Naive thymus-derived CD4-positive, alpha-beta T cell (primary cell): ENCODE data around the gene ALPP. TPM values are rescaled to one million over a fixed set of nuclear protein-coding genes. Genes with fewer than 3 reads are reported as not detected.
"Not testable (repeated sequence)": the region's sequence is repeated elsewhere in the genome, so short reads cannot be mapped to it uniquely, and the experiment has no call there.

Experiments
- ATAC-seq: fragments of 150-1000 bp; cut with Tn5 transposase; 2 replicates; pipeline ENCODE4 v1.10.0; 2021; ENCODE audit warnings: mild to moderate bottlenecking, moderate library complexity
- CTCF ChIA-PET: fragments of 350-600 bp; sonication (Branson Sonifier 250); formaldehyde crosslinking; loops from one replicate; lab custom pipeline; 2021; ENCODE audit warnings: antibody characterized with exemption; lab: Charles Lee
- POLR2A ChIA-PET: fragments of 350-600 bp; sonication (Branson Sonifier 250); formaldehyde crosslinking; loops from one replicate; lab custom pipeline; 2021; ENCODE audit warnings: antibody characterized with exemption, inconsistent platforms; lab: Charles Lee
- DNase-seq, 9 donors: peaks; one replicate each; pipeline versions ENCODE4 v3.0.0 to v3.0.0-alpha.2; 2020 to 2022; ENCODE audit warnings: mixed read lengths in 1 of 9
- H3K27ac ChIP-seq: one replicate; pipeline ENCODE4 v1.7.0; 2013; ENCODE audit warnings: mild to moderate bottlenecking, low read depth, low read length, moderate library complexity
- H3K27me3 ChIP-seq, 2 donors: one replicate each; pipeline ENCODE4 v1.7.0; 2013; ENCODE audit warnings: low read length in 2 of 2, mild to moderate bottlenecking in 2 of 2, moderate library complexity in 2 of 2; ENCODE audit not compliant: control insufficient read depth in 2 of 2, insufficient read depth in 2 of 2
- H3K36me3 ChIP-seq, 3 experiments: 1 replicate in 2 of 3; 2 replicates in 1 of 3; pipeline ENCODE4 v1.7.0; 2013; ENCODE audit warnings: low read length in 3 of 3, mild to moderate bottlenecking in 3 of 3, moderate library complexity in 1 of 3; ENCODE audit not compliant: insufficient read depth in 3 of 3, control insufficient read depth in 2 of 3
- H3K4me1 ChIP-seq, 2 donors: one replicate each; pipeline ENCODE4 v1.7.0; 2013; ENCODE audit warnings: low read length in 2 of 2, mild to moderate bottlenecking in 2 of 2, moderate library complexity in 1 of 2; ENCODE audit not compliant: control insufficient read depth in 2 of 2, insufficient read depth in 2 of 2
- H3K4me3 ChIP-seq: 2 replicates; pipeline ENCODE4 v1.7.0; 2013; ENCODE audit warnings: mild to moderate bottlenecking, low read length
- H3K9me3 ChIP-seq, 3 experiments: 1 replicate in 2 of 3; 2 replicates in 1 of 3; pipeline ENCODE4 v1.7.0; 2013; ENCODE audit warnings: low read length in 3 of 3; ENCODE audit not compliant: control insufficient read depth in 2 of 3
- H3K27ac Mint-ChIP-seq, 9 donors: one replicate each; pipeline ENCODE4 v1.8.0; 2020 to 2022; ENCODE audit warnings: mixed read lengths in 9 of 9, mild to moderate bottlenecking in 8 of 9, moderate library complexity in 5 of 9, inconsistent platforms in 2 of 9
- H3K27me3 Mint-ChIP-seq, 5 donors: one replicate each; pipeline ENCODE4 v1.8.0; 2021 to 2022; ENCODE audit warnings: mixed read lengths in 5 of 5, mild to moderate bottlenecking in 1 of 5
- H3K36me3 Mint-ChIP-seq, 5 donors: one replicate each; pipeline ENCODE4 v1.8.0; 2020 to 2022; ENCODE audit warnings: mixed read lengths in 5 of 5, mild to moderate bottlenecking in 3 of 5, inconsistent platforms in 1 of 5
- H3K4me1 Mint-ChIP-seq, 7 donors: one replicate each; pipeline ENCODE4 v1.8.0; 2020 to 2022; ENCODE audit warnings: mixed read lengths in 7 of 7, mild to moderate bottlenecking in 3 of 7, inconsistent platforms in 1 of 7
- H3K4me3 Mint-ChIP-seq, 10 donors: one replicate each; pipeline ENCODE4 v1.8.0; 2020 to 2022; ENCODE audit warnings: mild to moderate bottlenecking in 10 of 10, mixed read lengths in 10 of 10, moderate library complexity in 6 of 10, inconsistent platforms in 2 of 10
- H3K9me3 Mint-ChIP-seq, 11 donors: one replicate each; pipeline ENCODE4 v1.8.0; 2020 to 2022; ENCODE audit warnings: mixed read lengths in 11 of 11, mild to moderate bottlenecking in 4 of 11, inconsistent platforms in 1 of 11, moderate library complexity in 1 of 11
- intact Hi-C, 2 donors: fragments of 100-400 bp; cut with micrococcal nuclease; formaldehyde crosslinking; loops; one replicate each; pipeline ENCODE4 v1.15.1; 2023
- polyA plus RNA-seq, 2 donors: library from polyadenylated mRNA; unstranded; fragments of 300-500 nt; fragmentation: Illumina TruSeq; gene quantifications; one replicate each; pipeline ENCODE4 v1.2.3, GENCODE V29; 2021
- total RNA-seq, 6 experiments: library from RNA in 5 of 6; stranded (reverse) in 5 of 6; gene quantifications; 1 replicate in 5 of 6; 2 replicates in 1 of 6; pipeline ENCODE4 v1.2.3 and lab custom pipeline; 2021 to 2026

Gene ALPP
- total and polyA plus RNA-seq, 7 experiments from 2014 or later = 0.24 TPM; not detected in 5

DNA sequence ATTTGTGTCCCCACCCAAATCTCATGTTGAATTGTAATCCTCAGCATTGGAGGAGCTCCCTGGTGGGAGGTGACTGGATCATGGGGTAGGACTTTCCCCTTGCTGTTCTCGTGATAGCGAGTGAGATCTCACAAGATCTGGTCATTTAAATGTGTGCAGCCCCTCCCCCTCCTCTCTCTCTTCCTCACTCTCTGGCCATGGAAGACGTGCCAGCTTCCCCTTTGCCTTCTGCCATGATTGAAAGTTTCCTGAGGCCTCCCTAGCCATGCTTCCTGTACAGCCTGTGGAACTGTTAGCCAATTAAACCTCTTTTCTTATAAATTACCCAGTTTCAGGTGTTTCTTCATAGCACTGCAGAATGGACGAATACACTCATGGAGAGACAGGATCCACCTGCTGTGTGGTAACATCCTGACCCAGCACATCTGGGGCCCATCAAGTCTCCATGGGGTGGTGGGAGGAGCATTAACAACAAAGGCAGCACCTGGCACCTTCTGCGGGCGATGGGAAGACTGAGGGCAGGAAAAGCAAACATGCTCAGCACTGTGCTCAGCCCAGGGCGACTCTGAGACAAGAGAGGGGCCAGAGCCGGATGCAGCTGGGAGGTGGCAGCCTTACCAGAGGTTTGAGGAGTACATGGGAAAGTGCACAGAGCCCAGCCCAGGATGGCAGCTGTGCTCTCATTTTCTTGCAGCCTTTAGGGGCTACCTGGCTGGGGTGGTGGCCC lies 16.2 kb upstream of the ALPP start:
- Histone ChIP-seq H3K36me3 (no peaks in the 10 kb centered on the region), H3K4me3 (no peak overlapping the region), H3K27me3 (no peaks in the 10 kb centered on the region), H3K27ac (no peak overlapping the region), H3K4me1 (peaks cover 0 to 17% of the 10 kb centered on the region in 2 donors), H3K9me3 (no peaks in the 10 kb centered on the region)
- POLR2A ChIA-PET = no interaction called here
- H3K4me1 Mint-ChIP-seq = peaks cover 20 to 37% (median 30%) of the 10 kb centered on the region in 7 donors
- H3K27me3 Mint-ChIP-seq = peaks cover 0 to 3% (median 0%) of the 10 kb centered on the region in 5 donors
- ATAC-seq (no peak), DNase-seq (no peak)
- peak overlapping the region in 5 of 9 donors; percentile 14 to 76 (median 33) for H3K27ac Mint-ChIP-seq
- peaks cover 0 to 2% (median 0%) of the 10 kb centered on the region in 11 donors for H3K9me3 Mint-ChIP-seq
- H3K4me3 Mint-ChIP-seq = peak overlapping the region in 8 of 10 donors; percentile 6 to 86 (median 50)
- intact Hi-C loops = no loop called here
- CTCF ChIA-PET = no interaction called here
- peaks cover 0 to 1% (median 0%) of the 10 kb centered on the region in 5 donors for H3K36me3 Mint-ChIP-seq

DNA sequence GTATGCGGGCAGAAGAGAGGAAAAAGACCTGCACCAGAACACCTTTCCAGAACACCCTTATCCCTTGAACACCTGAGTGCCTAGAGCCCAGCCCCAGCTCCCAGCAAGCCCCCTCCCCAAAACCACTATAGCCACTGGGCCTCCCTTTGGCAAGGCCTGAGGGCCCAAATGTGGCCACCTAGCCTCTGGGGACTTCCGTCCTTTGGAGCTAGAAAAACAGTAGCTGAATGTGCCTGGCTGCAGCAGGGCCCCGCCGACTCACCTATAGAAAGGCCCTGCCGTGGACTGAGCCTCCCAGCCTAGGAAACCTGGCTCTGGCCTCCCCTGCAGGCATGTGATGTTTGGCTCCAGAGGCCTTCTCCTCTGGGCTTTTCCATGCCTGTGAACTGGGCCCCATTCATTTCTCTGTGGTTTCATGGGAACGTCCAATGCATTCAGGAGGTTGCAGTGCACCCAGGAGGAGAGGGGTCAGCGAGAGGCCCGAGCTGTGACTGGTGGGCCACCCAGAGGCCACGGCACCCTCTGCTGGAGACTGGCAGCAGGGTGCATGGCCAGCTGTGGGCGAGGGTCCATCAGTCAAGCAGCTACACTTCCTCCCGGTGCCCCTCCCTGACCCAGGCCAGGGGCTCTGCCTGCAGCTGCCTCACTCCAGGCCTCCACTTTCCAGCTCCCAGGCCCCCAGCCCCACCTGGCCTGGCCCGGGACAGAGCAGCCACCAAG lies 15.3 kb upstream of the ALPP start:
- CTCF ChIA-PET, H3K27me3 ChIP-seq, H3K36me3 Mint-ChIP-seq, DNase-seq, intact Hi-C loops, ATAC-seq, H3K9me3 Mint-ChIP-seq, H3K27me3 Mint-ChIP-seq, H3K9me3 ChIP-seq, H3K36me3 ChIP-seq: not testable (repeated sequence)
- POLR2A ChIA-PET = interaction anchor here (0.5 kb wide), 1 partner anchor 41 kb away, joined by 3 read pairs; no protein-coding TSS in a partner anchor
- peak overlapping the region; percentile 61 for H3K27ac ChIP-seq
- peak overlapping the region; percentile 84 to 98 (median 92) for H3K4me3 Mint-ChIP-seq
- H3K4me3 ChIP-seq = peak overlapping the region; percentile 47
- H3K4me1 Mint-ChIP-seq = peaks cover 20 to 37% (median 30%) of the 10 kb centered on the region in 7 donors
- peak overlapping the region; percentile 88 to 97 (median 89) for H3K27ac Mint-ChIP-seq
- peaks cover 0 to 17% of the 10 kb centered on the region in 2 donors for H3K4me1 ChIP-seq

DNA sequence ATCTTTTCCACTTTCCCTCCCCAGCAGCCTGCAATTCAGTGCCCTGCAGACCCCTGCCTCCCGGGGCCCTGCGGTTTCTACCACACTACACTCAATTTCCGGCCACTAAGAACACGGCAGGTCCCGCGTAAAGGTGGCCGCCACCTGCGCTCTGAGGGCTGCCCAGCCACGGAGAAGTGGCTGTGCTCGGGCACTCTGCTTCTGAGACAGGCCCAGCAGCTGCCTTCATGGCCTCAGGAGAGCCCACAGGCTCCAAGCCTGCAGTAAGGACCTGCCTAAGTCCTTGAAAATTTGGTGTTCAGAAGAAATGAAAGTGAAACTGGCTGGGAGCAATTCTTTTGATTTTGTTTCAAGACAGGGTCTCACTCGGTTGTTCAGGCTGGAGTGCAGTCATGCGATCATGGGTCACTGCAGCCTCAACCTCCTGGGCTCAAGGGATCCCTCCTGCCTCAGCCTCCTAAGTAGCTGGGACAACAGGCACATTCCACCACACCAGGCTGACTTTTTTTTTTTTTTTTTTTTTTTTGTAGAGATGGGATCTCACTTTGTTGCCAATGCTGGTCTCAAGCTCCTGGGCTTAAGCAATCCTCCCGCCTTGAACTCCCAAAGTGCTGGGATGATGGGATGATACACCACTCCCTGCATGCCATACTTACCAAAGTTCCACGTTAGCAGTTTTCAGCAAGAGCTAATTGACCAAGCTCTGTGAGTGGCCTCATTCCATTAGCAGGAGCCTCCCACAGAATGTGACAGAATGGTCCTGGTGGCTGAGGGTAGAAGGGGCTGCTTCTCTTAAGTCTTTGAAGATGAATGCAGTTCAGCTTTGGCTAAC lies 14.6 kb upstream of the ALPP start:
- H3K27ac Mint-ChIP-seq = peak overlapping the region; percentile 88 to 97 (median 89)
- POLR2A ChIA-PET = interaction anchor here (0.5 kb wide), 1 partner anchor 42 kb away, joined by 3 read pairs; no protein-coding TSS in a partner anchor
- Histone ChIP-seq H3K4me3 (peak overlapping the region; percentile 47), H3K36me3 (no peaks in the 10 kb centered on the region), H3K9me3 (no peaks in the 10 kb centered on the region), H3K27ac (peak overlapping the region; percentile 61), H3K27me3 (no peaks in the 10 kb centered on the region), H3K4me1 (peaks cover 0 to 17% of the 10 kb centered on the region in 2 donors)
- CTCF ChIA-PET = interaction anchor here (0.8 kb wide), 1 partner anchor 456 kb away, joined by 3 read pairs; no protein-coding TSS in a partner anchor
- H3K4me3 Mint-ChIP-seq = peak overlapping the region; percentile 84 to 98 (median 92)
- peaks cover 20 to 37% (median 30%) of the 10 kb centered on the region in 7 donors for H3K4me1 Mint-ChIP-seq
- H3K9me3 Mint-ChIP-seq = peaks cover 0 to 2% (median 0%) of the 10 kb centered on the region in 11 donors
- ATAC-seq (peak; percentile 37), DNase-seq (peak in 6 of 9 donors; percentile 19 to 48 (median 40))
- H3K36me3 Mint-ChIP-seq = peaks cover 0 to 1% (median 0%) of the 10 kb centered on the region in 5 donors
- intact Hi-C loops = no loop called here
- no peaks in the 10 kb centered on the region for H3K27me3 Mint-ChIP-seq

DNA sequence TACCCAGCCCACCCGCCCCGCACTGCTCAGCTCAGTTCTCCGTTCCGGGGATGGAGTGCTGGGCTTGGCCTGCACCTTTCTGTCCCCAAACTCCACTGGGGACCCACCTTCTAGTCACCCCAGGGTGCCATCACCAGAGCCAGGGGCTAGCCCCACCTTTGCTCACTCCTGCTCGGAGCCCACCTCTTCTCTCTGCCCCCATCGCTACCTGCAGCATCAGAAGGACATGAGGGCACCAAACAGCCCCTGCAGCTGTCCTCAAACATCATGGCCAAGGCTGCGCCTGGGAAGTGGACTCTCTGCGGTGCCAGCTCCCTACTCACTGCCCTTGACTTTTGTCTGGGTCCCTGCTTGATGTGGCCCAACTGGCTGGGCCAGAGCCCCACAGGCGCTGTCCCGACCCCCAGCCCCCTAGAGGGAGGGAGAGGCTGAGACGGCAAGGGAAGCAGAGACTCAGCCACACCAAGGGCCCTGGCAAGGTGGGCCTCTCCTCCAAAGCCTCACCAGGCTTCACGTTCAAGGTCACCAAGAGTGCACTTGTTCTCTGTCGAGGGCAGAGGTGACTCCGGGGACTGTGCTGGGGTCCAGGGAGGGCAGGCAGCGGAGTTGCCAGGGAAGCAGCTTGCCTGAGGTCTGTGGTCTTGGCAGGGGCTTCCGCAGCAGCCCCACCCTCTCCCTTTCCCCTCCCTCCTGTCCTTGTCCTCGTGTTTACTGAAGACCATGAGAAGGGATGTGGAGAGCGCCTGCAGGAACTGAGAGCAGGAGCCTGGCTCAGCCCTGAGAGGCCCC lies 13.6 kb upstream of the ALPP start:
- Mint-ChIP-seq H3K27ac (peak overlapping the region in 5 of 9 donors; percentile 7 to 97 (median 60)), H3K4me3 (peak overlapping the region in 8 of 10 donors; percentile 9 to 93 (median 45)), H3K4me1 (peaks cover 20 to 37% (median 30%) of the 10 kb centered on the region in 7 donors)
- ATAC-seq, intact Hi-C loops, POLR2A ChIA-PET, H3K27me3 Mint-ChIP-seq, H3K27ac ChIP-seq, H3K4me3 ChIP-seq, H3K36me3 Mint-ChIP-seq, H3K27me3 ChIP-seq, H3K36me3 ChIP-seq, H3K9me3 ChIP-seq, DNase-seq, H3K9me3 Mint-ChIP-seq: not testable (repeated sequence)
- CTCF ChIA-PET = interaction anchor here (0.8 kb wide), 1 partner anchor 457 kb away, joined by 3 read pairs; no protein-coding TSS in a partner anchor
- peaks cover 0 to 17% of the 10 kb centered on the region in 2 donors for H3K4me1 ChIP-seq

DNA sequence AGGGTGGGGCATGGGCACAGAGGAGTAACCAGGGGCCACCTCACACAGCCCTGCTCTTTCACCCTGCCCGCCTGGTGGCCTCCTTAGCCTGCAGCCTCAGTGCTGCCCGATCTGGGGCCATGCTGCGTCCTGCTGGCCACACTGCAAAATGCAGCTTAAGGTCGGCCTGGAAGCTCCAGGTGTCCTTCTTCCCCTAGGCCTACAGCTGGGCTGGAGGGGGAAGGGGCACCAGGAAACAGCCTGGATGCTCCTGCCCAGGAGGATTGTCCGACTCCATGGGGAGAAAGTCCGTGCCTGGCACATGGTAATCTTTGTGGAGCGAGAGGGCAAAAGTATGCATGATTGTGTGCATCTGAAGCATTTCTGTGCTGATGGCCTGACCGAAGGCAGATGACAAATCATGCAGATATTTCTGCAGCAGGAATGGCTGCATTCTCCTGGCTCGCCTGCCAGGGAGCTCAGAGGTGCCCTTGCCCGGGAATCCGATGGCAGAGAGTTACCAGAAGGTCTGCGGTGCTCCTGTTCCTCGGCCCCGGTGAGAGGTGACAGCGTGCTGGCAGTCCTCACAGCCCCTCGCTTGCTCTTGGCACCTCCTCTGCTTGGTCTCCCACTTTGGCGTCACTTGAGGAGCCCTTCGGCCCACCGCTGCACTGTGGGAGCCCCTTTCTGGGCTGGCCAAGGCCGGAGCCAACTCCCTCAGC lies 12.8 kb upstream of the ALPP start:
- peak; percentile 61 for ATAC-seq
- Histone ChIP-seq H3K27me3 (no peaks in the 10 kb centered on the region), H3K9me3 (no peaks in the 10 kb centered on the region), H3K36me3 (no peaks in the 10 kb centered on the region), H3K4me3 (no peak overlapping the region), H3K4me1 (peaks cover 0 to 17% of the 10 kb centered on the region in 2 donors), H3K27ac (no peak overlapping the region)
- peak overlapping the region in 1 of 10 donors; percentile 19 for H3K4me3 Mint-ChIP-seq
- H3K4me1 Mint-ChIP-seq = peaks cover 20 to 37% (median 30%) of the 10 kb centered on the region in 7 donors
- no peaks in the 10 kb centered on the region for H3K27me3 Mint-ChIP-seq
- H3K36me3 Mint-ChIP-seq = peaks cover 0 to under 1% (median 0%) of the 10 kb centered on the region in 5 donors
- POLR2A ChIA-PET = no interaction called here
- no peak for DNase-seq
- intact Hi-C loops = no loop called here
- peak overlapping the region in 1 of 9 donors; percentile 46 for H3K27ac Mint-ChIP-seq
- CTCF ChIA-PET = no interaction called here
- peaks cover 0 to 2% (median 0%) of the 10 kb centered on the region in 11 donors for H3K9me3 Mint-ChIP-seq
